ENCODE results near the gene UQCRC1. TPM values are rescaled to one million over a fixed set of nuclear protein-coding genes. Genes with fewer than 3 reads are reported as not detected.

UQCRC1 gene
- polyA plus RNA-seq, 1 donor: 259 TPM

DNA sequence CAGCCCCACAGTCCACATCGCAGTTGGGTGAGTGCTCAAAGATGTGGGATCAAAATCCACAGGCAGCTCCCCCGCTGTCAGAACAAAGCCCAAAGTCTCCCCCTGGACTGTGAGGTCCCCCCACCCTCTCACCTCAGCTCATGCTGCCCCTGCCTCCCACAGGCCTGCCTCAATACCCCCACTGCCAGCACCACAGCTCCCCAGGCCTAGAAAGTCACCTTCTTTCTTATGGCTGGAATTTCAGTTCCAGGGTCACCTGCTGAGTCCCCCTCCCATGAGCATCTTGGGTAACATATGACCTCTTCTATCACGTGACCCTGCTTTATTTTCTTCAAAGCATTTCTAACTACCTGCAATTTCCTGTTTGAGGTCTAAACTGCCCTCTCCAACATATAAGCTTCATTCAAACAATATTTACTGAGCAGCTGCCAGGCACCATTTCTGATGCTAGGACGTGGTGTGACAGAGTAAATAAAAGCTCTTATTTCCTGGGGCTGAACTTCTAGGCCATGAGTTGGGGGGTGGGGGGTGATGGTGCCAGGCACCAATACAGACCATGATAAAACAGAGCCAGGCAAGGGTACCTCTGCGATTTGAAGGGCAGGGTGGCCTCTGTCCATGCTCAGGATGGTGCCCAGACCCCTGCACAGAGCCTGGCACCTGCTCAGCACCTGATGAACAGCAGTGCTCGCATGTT, 14.6 kb upstream of the UQCRC1 start:
- Histone ChIP-seq H3K4me3 (ENCODE audit: low read length) (no peak overlapping the region), H3K9me3 (ENCODE audit: control insufficient read depth, low read depth, low read length) (no peaks in the 10 kb centered on the region), H3K4me1 (ENCODE audit: control insufficient read depth, insufficient read depth, low read length) (peaks cover 18% of the 10 kb centered on the region), H3K27ac (ENCODE audit: low read length) (peak overlapping the region; percentile 47), H3K36me3 (ENCODE audit: control insufficient read depth, insufficient read depth, low read length) (peaks cover 36% of the 10 kb centered on the region), H3K27me3 (ENCODE audit: control insufficient read depth, insufficient read depth, low read length) (no peaks in the 10 kb centered on the region)
- WGBS (ENCODE audit: insufficient coverage, low lambda C conversion rate): 20% methylated on average over 1 of the region's 6 CpGs
- peak; percentile 24 to 64 for DNase-seq

DNA sequence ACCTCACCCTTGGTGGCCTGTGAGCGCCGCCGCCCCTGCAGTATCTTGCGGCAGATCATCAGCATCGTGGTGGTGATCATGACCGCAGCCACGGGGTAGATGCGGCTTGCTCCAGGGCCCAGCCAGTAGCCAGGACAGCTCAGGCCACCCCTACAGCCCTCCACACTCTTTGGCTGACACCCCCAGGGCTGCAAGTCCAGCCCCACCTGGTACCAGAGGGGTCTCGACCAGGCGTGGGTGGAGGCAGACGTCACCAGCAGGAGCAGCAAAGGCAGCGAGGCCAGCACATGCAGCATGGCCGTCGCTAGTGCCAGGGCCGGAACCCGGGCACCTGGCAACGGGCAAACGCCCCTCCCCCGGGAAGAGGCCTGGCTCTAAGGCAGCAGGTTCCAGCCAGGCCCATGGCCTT, 12.0 kb upstream of the UQCRC1 start, which contains the start of gene TMEM89:
TMEM89 (minus strand) TSS at position 309 of the 409 bp plus-strand sequence; CDS start at position 296, 13 bp downstream.
- WGBS (ENCODE audit: insufficient coverage, low lambda C conversion rate): no CpG with 5 or more reads among the region's 19 CpGs
- no peaks in the 10 kb centered on the region for H3K27me3 ChIP-seq (ENCODE audit: control insufficient read depth, insufficient read depth, low read length)
- H3K27ac ChIP-seq (ENCODE audit: low read length): no peak within 1 kb of the TSS
- peaks cover 17% of the 10 kb centered on the region for H3K9me3 ChIP-seq (ENCODE audit: control insufficient read depth, low read depth, low read length)
- peaks cover 24% of the 10 kb centered on the region for H3K4me1 ChIP-seq (ENCODE audit: control insufficient read depth, insufficient read depth, low read length)
- peaks cover 17% of the 10 kb centered on the region for H3K36me3 ChIP-seq (ENCODE audit: control insufficient read depth, insufficient read depth, low read length)
- no peak for DNase-seq
- no peak within 1 kb of the TSS for H3K4me3 ChIP-seq (ENCODE audit: low read length)

DNA sequence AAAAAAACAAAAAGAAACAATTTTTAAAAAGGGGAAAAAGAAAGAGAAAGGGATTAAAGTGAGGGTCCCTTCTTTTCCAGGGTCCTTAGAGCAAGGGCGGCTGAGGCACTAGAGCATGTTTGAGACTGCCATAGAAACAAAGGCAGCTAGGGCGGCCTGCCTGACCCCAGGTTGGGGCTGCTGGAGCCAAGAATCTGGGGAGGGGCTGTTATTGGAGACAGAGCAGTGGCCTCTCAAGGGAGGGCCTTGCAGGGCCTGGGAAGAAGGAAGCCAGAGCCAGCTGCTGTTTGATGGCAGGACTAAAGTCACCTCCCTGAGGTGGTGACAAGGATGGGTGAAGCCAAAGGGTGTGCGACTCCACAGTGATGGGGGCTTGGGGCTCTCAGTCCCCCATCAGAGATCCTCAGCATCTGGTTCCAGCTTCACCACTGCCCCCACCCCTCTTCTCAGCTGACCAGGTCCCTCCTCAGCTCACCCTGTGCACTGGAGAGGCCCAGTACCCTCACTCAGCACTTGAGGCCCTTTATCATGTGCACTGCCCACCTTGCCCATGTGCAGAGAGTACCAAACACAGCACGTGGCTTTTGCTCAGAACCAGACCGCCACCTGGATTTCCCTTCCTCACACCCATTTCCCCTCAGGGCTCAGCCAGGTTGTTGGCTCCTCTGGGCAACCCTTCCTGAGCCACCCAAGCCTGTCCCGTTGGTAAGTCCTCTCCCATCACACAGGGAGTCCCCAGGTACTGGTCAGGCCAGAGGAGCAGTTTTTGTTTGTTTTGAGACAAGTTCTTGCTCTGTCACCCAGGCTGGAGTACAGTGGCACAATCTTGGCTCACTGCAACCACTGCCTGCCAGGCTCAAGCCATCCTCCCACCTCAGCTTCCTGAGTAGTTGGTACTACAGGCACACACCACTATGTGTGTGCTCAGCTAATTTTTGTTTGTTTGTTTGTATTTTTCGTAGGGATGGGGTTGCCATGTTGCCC, 10.4 kb upstream of the UQCRC1 start:
- no CpG with 5 or more reads among the region's 7 CpGs for WGBS (ENCODE audit: insufficient coverage, low lambda C conversion rate)
- peaks cover 24% of the 10 kb centered on the region for H3K4me1 ChIP-seq (ENCODE audit: control insufficient read depth, insufficient read depth, low read length)
- H3K4me3 ChIP-seq (ENCODE audit: low read length): no peak overlapping the region
- H3K36me3 ChIP-seq (ENCODE audit: control insufficient read depth, insufficient read depth, low read length): peaks cover under 1% of the 10 kb centered on the region
- H3K27me3 ChIP-seq (ENCODE audit: control insufficient read depth, insufficient read depth, low read length): no peaks in the 10 kb centered on the region
- DNase-seq: no peak
- H3K27ac ChIP-seq (ENCODE audit: low read length): peak overlapping the region; percentile 75
- H3K9me3 ChIP-seq (ENCODE audit: control insufficient read depth, low read depth, low read length): peaks cover 18% of the 10 kb centered on the region

DNA sequence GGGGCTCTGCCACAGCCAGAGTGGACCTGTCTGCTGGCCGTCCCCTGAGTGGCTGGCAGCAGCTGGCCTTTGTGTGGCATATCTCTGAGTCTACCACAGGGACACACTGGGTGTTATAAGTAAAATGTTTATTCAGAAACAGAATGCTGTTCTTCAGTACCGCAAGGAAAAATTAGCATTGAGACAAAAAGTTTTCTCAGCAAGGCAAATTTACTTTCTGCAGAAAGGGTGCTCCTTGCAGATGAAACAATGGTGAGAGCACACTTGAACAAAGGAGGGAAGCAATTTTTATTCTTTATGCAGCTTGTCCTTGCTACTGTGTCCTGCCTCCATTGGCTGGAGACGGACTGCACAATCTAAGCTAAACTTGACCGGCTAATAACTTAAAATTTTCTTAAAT, 8.1 kb upstream of the UQCRC1 start:
- no peaks in the 10 kb centered on the region for H3K27me3 ChIP-seq (ENCODE audit: control insufficient read depth, insufficient read depth, low read length)
- H3K4me3 ChIP-seq (ENCODE audit: low read length): no peak overlapping the region
- no peak for DNase-seq
- H3K9me3 ChIP-seq (ENCODE audit: control insufficient read depth, low read depth, low read length): peaks cover 18% of the 10 kb centered on the region
- H3K4me1 ChIP-seq (ENCODE audit: control insufficient read depth, insufficient read depth, low read length): peaks cover 19% of the 10 kb centered on the region
- no peaks in the 10 kb centered on the region for H3K36me3 ChIP-seq (ENCODE audit: control insufficient read depth, insufficient read depth, low read length)
- 100% methylated on average over 2 of the region's 4 CpGs for WGBS (ENCODE audit: insufficient coverage, low lambda C conversion rate)
- peak overlapping the region; percentile 75 for H3K27ac ChIP-seq (ENCODE audit: low read length)

DNA sequence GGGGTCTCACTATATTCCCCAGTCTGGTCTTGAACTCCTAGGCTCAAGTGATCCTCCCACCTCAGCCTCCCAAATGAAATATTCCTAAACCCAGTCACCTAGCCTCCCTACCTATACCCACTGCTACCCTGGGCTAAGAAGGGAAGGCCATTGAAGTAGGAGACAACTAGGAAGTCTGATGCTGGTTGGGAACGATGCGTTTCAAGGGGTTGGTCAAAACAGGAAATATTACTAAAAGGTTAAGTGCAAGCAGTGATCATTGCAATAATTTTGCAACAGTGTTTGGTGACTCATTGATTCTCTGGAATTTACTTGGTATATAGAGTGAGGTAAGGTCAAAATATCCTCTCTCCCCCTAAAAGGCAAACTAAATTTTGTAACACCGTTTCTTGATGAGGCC, 4.6 kb upstream of the UQCRC1 start:
- Histone ChIP-seq H3K4me3 (ENCODE audit: low read length) (no peak overlapping the region), H3K27me3 (ENCODE audit: control insufficient read depth, insufficient read depth, low read length) (no peaks in the 10 kb centered on the region), H3K27ac (ENCODE audit: low read length) (no peak overlapping the region), H3K9me3 (ENCODE audit: control insufficient read depth, low read depth, low read length) (peaks cover 18% of the 10 kb centered on the region), H3K36me3 (ENCODE audit: control insufficient read depth, insufficient read depth, low read length) (no peaks in the 10 kb centered on the region), H3K4me1 (ENCODE audit: control insufficient read depth, insufficient read depth, low read length) (peaks cover 6% of the 10 kb centered on the region)
- WGBS (ENCODE audit: insufficient coverage, low lambda C conversion rate): no CpG with 5 or more reads among the region's 3 CpGs
- no peak for DNase-seq

DNA sequence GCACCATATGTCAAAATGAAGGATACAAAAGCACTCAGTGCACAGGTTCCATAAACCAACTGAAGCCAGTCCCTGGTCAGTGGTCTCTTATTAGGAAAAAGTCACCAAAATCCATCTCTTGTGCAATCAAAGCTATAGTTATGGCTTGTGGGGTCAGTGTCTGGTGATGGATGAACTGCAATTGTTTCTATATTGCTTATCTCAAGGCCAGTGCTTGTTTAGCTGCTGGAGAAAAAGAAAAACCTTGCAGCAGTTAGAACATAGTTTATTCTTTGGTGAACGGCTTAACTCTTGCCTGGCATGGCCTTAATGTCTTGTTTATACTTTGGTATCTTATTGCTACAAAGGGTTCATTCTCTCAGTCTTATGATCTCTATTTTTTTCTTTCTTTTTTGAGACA, 2.9 kb upstream of the UQCRC1 start:
- no peaks in the 10 kb centered on the region for H3K27me3 ChIP-seq (ENCODE audit: control insufficient read depth, insufficient read depth, low read length)
- 33% methylated on average over 1 of the region's 1 CpG for WGBS (ENCODE audit: insufficient coverage, low lambda C conversion rate)

DNA sequence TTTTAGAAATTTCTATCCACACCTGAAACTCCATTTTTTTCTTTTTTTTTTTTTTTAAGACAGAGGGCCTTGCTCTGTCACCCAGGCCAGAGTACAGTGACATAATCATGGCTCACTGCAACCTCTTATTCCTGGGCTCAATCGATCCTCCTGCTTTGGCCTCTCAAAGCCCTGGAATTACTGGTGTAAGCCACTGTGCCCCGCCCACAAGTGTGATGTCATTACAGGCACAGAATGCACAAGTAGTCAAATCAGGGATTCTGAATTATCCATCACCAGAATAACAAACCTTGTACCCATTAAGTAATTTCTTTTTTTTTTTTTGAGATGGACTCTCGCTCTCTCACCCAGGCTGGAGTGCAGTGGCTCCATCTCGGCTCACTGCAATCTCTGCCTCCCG, 1.9 kb downstream of the UQCRC1 start:
- Histone ChIP-seq H3K4me1 (ENCODE audit: control insufficient read depth, insufficient read depth, low read length) (no peaks in the 10 kb centered on the region), H3K36me3 (ENCODE audit: control insufficient read depth, insufficient read depth, low read length) (peaks cover 44% of the 10 kb centered on the region), H3K9me3 (ENCODE audit: control insufficient read depth, low read depth, low read length) (no peaks in the 10 kb centered on the region), H3K27me3 (ENCODE audit: control insufficient read depth, insufficient read depth, low read length) (no peaks in the 10 kb centered on the region), H3K27ac (ENCODE audit: low read length) (no peak overlapping the region), H3K4me3 (ENCODE audit: low read length) (no peak overlapping the region)
- no CpG with 5 or more reads among the region's 5 CpGs for WGBS (ENCODE audit: insufficient coverage, low lambda C conversion rate)
- DNase-seq: no peak

More for the DNA sequence above, 2.9 kb upstream of the UQCRC1 start:
- H3K27ac ChIP-seq (ENCODE audit: low read length): no peak overlapping the region
- no peak for DNase-seq
- H3K9me3 ChIP-seq (ENCODE audit: control insufficient read depth, low read depth, low read length): peaks cover 9% of the 10 kb centered on the region
- no peaks in the 10 kb centered on the region for H3K4me1 ChIP-seq (ENCODE audit: control insufficient read depth, insufficient read depth, low read length)
- H3K36me3 ChIP-seq (ENCODE audit: control insufficient read depth, insufficient read depth, low read length): peaks cover 6% of the 10 kb centered on the region
- no peak overlapping the region for H3K4me3 ChIP-seq (ENCODE audit: low read length)

DNA sequence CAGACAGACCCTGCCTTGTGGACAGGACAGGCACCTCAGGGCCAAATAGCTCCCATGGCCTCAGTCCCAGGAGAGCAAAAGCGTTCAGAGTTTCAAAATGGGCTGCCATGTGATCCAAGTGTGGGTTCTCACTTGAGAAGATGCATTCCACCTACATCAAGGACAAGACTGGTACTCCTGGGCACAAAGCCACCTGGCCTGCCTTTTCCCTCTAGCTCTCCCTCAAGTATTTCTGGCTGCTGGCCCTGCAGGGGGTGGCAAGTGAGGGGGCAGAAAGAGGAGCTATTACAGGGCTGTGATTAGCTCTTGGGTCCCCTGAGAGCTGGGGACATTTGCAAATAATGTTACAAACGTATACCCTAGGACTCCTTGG, 7.8 kb downstream of the UQCRC1 start:
- Histone ChIP-seq H3K27ac (ENCODE audit: low read length) (no peak overlapping the region), H3K27me3 (ENCODE audit: control insufficient read depth, insufficient read depth, low read length) (no peaks in the 10 kb centered on the region), H3K4me1 (ENCODE audit: control insufficient read depth, insufficient read depth, low read length) (no peaks in the 10 kb centered on the region), H3K36me3 (ENCODE audit: control insufficient read depth, insufficient read depth, low read length) (peaks cover 81% of the 10 kb centered on the region), H3K4me3 (ENCODE audit: low read length) (no peak overlapping the region), H3K9me3 (ENCODE audit: control insufficient read depth, low read depth, low read length) (no peaks in the 10 kb centered on the region)
- DNase-seq: no peak
- WGBS (ENCODE audit: insufficient coverage, low lambda C conversion rate): no CpG with 5 or more reads among the region's 2 CpGs

DNA sequence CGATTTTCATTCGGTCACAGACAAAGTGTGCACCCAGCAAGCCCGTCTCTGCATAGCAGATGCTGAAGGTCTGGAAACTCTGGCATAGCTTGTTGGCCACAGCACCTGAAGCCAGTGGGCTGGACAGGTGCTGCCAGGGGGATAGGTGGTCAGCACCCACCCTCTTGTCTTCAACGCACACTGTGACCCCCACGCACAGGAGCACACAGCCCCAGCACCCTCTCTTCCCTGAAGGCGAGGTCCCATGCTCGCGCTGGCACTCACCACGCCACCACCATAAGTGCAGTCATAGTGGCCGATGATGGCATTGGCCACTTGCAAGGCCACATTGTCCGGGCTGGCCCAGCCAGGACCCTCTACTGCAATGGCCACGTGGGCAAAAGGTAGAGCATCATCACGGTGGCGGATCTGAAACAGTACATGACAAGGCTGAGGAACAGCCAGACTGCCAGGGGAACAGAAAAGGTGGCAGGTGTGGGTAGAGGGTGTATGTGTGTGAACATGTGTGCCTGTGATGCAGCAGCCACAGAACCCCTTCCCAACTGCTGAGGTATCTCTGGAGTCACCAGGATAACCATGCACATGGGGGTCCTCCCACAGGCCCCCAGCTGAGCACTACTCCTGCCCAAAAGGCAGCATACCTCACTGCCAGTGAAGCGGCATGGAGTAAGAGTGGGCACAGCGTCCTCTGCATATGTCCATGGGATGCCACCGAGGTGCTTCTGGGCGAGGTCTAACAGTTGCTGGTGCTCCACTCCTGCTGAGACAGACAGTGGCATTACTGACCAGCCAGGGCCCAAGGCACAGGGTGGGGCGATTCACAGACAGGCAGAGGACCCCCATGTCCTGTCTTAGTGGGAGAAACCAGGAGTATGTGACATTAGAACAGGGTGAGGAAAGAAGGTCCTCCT, 8.5 kb downstream of the UQCRC1 start:
- Histone ChIP-seq H3K36me3 (ENCODE audit: control insufficient read depth, insufficient read depth, low read length) (peaks cover 78% of the 10 kb centered on the region), H3K9me3 (ENCODE audit: control insufficient read depth, low read depth, low read length) (no peaks in the 10 kb centered on the region), H3K27ac (ENCODE audit: low read length) (no peak overlapping the region), H3K4me3 (ENCODE audit: low read length) (no peak overlapping the region), H3K27me3 (ENCODE audit: control insufficient read depth, insufficient read depth, low read length) (no peaks in the 10 kb centered on the region), H3K4me1 (ENCODE audit: control insufficient read depth, insufficient read depth, low read length) (peaks cover under 1% of the 10 kb centered on the region)
- no CpG with 5 or more reads among the region's 19 CpGs for WGBS (ENCODE audit: insufficient coverage, low lambda C conversion rate)
- no peak for DNase-seq
